ENCODE results near the gene TENM3. TPM values are rescaled to one million over a fixed set of nuclear protein-coding genes. Genes with fewer than 3 reads are reported as not detected.

The TENM3 gene
- total and polyA plus RNA-seq, 2 donors (not counting 3 experiments of a cell fraction or from before 2014, with no cell fraction given): 3.2 to 6.2 TPM

DNA sequence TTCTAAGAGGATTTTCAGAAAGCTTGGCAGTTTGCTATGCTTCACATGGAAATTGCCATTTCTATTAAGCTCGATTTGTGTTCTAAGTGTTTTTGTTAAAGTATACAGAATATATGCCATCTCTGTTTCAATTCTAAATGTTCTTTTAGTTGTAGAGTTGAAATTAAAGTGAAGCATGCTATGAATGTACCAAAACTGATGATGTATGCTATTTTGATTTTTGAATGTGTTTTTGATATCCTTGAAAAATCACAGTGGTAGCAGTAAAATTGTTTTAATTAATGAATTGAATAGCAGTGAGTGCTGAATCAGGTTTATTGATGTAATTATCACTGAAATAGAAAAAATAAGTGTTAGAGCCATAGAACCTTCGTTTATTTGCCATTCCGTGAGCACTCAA is 110.9 kb downstream of the TENM3 start:
- CTCF ChIA-PET: no interaction called here

DNA sequence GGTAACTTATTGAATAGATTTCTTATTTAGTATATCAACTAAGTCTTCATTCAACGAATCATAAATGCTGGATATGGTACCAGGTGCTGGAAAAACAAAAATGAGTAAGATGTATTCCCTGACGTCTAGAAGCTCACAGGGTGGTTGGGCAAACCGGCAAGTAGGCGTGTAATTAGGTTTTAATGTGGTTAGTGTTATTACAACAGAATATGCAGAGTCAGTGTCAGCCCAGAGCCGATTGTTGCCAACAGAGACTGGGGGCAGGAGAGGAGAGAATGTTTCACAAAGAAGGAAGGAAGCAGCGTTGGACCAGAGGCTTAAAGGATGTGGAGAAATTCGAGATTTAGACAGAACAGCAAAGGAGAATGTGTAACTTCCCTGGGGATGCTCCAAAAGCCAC is 111.7 kb downstream of the TENM3 start:
- Histone ChIP-seq H3K9me1 (replicated peaks; ENCODE audit: control insufficient read depth, extremely low read depth, insufficient read depth, low read length) (no peaks in the 10 kb centered on the region), H3K4me2 (ENCODE audit: insufficient read depth, low read length) (no peak overlapping the region), H3K9ac (replicated peaks; ENCODE audit: extremely low read depth, insufficient read depth, low read length) (no peak overlapping the region), H3K27me3 (ENCODE audit: control insufficient read depth in 2 of 2, insufficient read depth in 2 of 2, low read length in 2 of 2) (no peaks in the 10 kb centered on the region), H3K79me2 (ENCODE audit: control insufficient read depth, insufficient read depth, low read length) (no peaks in the 10 kb centered on the region), H3K9me3 (replicated peaks; ENCODE audit: control insufficient read depth, insufficient read depth, low read length) (no peaks in the 10 kb centered on the region), H2AFZ (ENCODE audit: low read depth, low read length) (no peak overlapping the region), H3K4me3 (replicated peaks in 1 of 3; ENCODE audit: insufficient read depth in 1 of 3, low read depth in 1 of 3, low read length in 3 of 3) (no peak overlapping the region), H3K36me3 (ENCODE audit: control insufficient read depth in 2 of 2, extremely low read depth in 1 of 2, insufficient read depth in 2 of 2, low read length in 2 of 2) (no peaks in the 10 kb centered on the region), H3K27ac (ENCODE audit: insufficient read depth, low read depth, low read length) (no peak overlapping the region), H4K20me1 (replicated peaks; ENCODE audit: control insufficient read depth, extremely low read depth, insufficient read depth, low read length) (no peaks in the 10 kb centered on the region), H3K4me1 (ENCODE audit: control insufficient read depth, extremely low read depth, insufficient read depth, low read length) (no peaks in the 10 kb centered on the region)
- DNase-seq (ENCODE audit: low read depth, low spot score) (no peak), FAIRE-seq (no peak)
- ChIA-PET POLR2A (no interaction called here), CTCF (no interaction called here)
- BruUV-seq (replicated peaks): no TSS peak
- no peak for TF ChIP-seq POLR2A (IDR thresholded peaks at IDR 0.05; ENCODE audit: low read depth, low read length)
- TF ChIP-seq, protein P1, sequence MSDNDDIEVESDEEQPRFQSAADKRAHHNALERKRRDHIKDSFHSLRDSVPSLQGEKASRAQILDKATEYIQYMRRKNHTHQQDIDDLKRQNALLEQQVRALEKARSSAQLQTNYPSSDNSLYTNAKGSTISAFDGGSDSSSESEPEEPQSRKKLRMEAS (IDR thresholded peaks at IDR 0.05; ENCODE audit: insufficient read depth, insufficient read length): no peak
- TF ChIP-seq GATA2 (IDR thresholded peaks at IDR 0.05; ENCODE audit: insufficient read depth, insufficient read length, low read depth, low read length): no peak
- no peak for TF ChIP-seq MYC (IDR thresholded peaks at IDR 0.05; ENCODE audit: low read depth, low read length)
- no peak for TF ChIP-seq FOS (IDR thresholded peaks at IDR 0.05; ENCODE audit: borderline replicate concordance, insufficient read depth, low read length)
- no peak for TF ChIP-seq JUN (IDR thresholded peaks at IDR 0.05; ENCODE audit: borderline replicate concordance, insufficient read depth, insufficient read length, low read depth)
- TF ChIP-seq, protein P2, sequence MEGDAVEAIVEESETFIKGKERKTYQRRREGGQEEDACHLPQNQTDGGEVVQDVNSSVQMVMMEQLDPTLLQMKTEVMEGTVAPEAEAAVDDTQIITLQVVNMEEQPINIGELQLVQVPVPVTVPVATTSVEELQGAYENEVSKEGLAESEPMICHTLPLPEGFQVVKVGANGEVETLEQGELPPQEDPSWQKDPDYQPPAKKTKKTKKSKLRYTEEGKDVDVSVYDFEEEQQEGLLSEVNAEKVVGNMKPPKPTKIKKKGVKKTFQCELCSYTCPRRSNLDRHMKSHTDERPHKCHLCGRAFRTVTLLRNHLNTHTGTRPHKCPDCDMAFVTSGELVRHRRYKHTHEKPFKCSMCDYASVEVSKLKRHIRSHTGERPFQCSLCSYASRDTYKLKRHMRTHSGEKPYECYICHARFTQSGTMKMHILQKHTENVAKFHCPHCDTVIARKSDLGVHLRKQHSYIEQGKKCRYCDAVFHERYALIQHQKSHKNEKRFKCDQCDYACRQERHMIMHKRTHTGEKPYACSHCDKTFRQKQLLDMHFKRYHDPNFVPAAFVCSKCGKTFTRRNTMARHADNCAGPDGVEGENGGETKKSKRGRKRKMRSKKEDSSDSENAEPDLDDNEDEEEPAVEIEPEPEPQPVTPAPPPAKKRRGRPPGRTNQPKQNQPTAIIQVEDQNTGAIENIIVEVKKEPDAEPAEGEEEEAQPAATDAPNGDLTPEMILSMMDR (IDR thresholded peaks at IDR 0.05; ENCODE audit: extremely low read depth in 1 of 2, insufficient read depth in 1 of 2, low read depth in 1 of 2, low read length in 2 of 2): no peak
- intact Hi-C loops (cut with micrococcal nuclease) (no loop called here), dilution Hi-C loops (cut with MboI; ENCODE audit: extremely low pct_ligation_motif_present, low sequenced_read_pairs) (no loop called here)

More for the DNA sequence above, 110.9 kb downstream of the TENM3 start:
- no peaks in the 10 kb centered on the region for H3K9me1 ChIP-seq (replicated peaks; ENCODE audit: control insufficient read depth, extremely low read depth, insufficient read depth, low read length)
- H3K27ac ChIP-seq (ENCODE audit: insufficient read depth, low read depth, low read length): no peak overlapping the region
- no peak overlapping the region for H3K9ac ChIP-seq (replicated peaks; ENCODE audit: extremely low read depth, insufficient read depth, low read length)
- H3K4me1 ChIP-seq (ENCODE audit: control insufficient read depth, extremely low read depth, insufficient read depth, low read length): no peaks in the 10 kb centered on the region
- H3K79me2 ChIP-seq (ENCODE audit: control insufficient read depth, insufficient read depth, low read length): no peaks in the 10 kb centered on the region
- FAIRE-seq: no peak
- dilution Hi-C loops (cut with MboI; ENCODE audit: extremely low pct_ligation_motif_present, low sequenced_read_pairs): no loop called here
- no peak overlapping the region for H2AFZ ChIP-seq (ENCODE audit: low read depth, low read length)
- BruUV-seq (replicated peaks): no TSS peak
- H4K20me1 ChIP-seq (replicated peaks; ENCODE audit: control insufficient read depth, extremely low read depth, insufficient read depth, low read length): no peaks in the 10 kb centered on the region
- no peaks in the 10 kb centered on the region for H3K36me3 ChIP-seq (ENCODE audit: control insufficient read depth in 2 of 2, extremely low read depth in 1 of 2, insufficient read depth in 2 of 2, low read length in 2 of 2)
- H3K27me3 ChIP-seq (ENCODE audit: control insufficient read depth in 2 of 2, insufficient read depth in 2 of 2, low read length in 2 of 2): no peaks in the 10 kb centered on the region
- intact Hi-C loops (cut with micrococcal nuclease): no loop called here
- H3K4me2 ChIP-seq (ENCODE audit: insufficient read depth, low read length): no peak overlapping the region
- H3K9me3 ChIP-seq (replicated peaks; ENCODE audit: control insufficient read depth, insufficient read depth, low read length): no peaks in the 10 kb centered on the region
- POLR2A ChIA-PET: no interaction called here
- H3K4me3 ChIP-seq (replicated peaks in 1 of 3; ENCODE audit: insufficient read depth in 1 of 3, low read depth in 1 of 3, low read length in 3 of 3): no peak overlapping the region
- DNase-seq (ENCODE audit: low read depth, low spot score): no peak
- no peak for TF ChIP-seq EZH2 (IDR thresholded peaks at IDR 0.05; ENCODE audit: borderline replicate concordance, low read depth, low read length, severe bottlenecking)
- no peak for TF ChIP-seq POLR2A (IDR thresholded peaks at IDR 0.05; ENCODE audit: low read depth, low read length)
- TF ChIP-seq, protein P1 (IDR thresholded peaks at IDR 0.05; ENCODE audit: insufficient read depth, insufficient read length): no peak
- TF ChIP-seq MYC (IDR thresholded peaks at IDR 0.05; ENCODE audit: low read depth, low read length): no peak
- TF ChIP-seq GATA2 (IDR thresholded peaks at IDR 0.05; ENCODE audit: insufficient read depth, insufficient read length, low read depth, low read length): no peak
